Stimulated activated CD4-positive, alpha-beta T cell treated with anti-CD3 and anti-CD28 coated beads, Interleukin-4, amount 100 ng/mL, for 4 hours (primary cell): ENCODE results near the gene KANK3.
"Not testable (repeated sequence)": the region's sequence is repeated elsewhere in the genome, so short reads cannot be mapped to it uniquely, and the experiment has no call there.

ENCODE experiments used
- DNase-seq, 2 experiments: peaks; one replicate each; pipeline ENCODE4 v3.0.0-alpha.2; 2020

The KANK3 gene

GRCh38 chr19:8336660-8337059, 6.4 kb downstream of the KANK3 start:
- DNase-seq = no peak

- DNase-seq = no peak
Observed at GRCh38 chr19:8336072-8336569, 6.9 kb downstream of the KANK3 start.

DNA sequence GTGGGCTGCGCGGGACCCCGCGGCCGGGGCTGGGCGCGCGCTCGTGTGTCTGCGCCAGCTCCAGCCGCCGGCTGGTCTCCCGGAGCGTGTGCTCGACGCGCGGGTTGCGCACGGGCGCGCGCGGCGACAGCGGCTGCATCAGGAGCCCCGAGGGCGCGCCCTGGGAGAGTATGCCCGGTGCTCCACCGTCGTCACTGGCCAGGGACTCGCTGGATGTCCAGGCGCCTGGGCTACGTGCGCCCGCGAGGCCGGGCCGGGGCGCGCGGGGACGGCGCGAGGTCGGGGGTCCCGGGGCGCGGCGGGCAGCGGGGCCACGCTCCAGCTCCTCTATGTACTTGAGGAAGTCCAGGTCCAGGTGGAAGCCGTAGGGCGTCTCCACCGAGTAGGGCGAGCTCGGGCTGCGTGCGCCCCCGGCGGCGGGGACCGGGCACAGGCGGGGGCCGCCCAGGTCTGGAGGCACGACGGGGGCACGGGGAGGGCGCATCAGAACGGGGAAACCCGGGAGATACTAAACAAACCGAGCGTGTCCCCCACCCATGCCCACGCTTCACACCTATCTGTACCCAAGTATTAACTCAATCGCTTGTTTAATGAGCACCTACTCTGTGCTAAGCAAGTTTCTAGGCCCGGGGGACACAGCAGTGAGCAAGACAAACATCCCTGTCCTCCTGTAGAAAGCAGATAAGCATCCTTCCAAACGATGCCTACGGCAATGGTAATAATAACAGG, 7.6 kb downstream of the KANK3 start:
- DNase-seq = peak in 1 of 2 experiments; percentile 9

- peak in 1 of 2 experiments; percentile 23 for DNase-seq
Observed at GRCh38 chr19:8334458-8335342, 8.4 kb downstream of the KANK3 start.

DNA sequence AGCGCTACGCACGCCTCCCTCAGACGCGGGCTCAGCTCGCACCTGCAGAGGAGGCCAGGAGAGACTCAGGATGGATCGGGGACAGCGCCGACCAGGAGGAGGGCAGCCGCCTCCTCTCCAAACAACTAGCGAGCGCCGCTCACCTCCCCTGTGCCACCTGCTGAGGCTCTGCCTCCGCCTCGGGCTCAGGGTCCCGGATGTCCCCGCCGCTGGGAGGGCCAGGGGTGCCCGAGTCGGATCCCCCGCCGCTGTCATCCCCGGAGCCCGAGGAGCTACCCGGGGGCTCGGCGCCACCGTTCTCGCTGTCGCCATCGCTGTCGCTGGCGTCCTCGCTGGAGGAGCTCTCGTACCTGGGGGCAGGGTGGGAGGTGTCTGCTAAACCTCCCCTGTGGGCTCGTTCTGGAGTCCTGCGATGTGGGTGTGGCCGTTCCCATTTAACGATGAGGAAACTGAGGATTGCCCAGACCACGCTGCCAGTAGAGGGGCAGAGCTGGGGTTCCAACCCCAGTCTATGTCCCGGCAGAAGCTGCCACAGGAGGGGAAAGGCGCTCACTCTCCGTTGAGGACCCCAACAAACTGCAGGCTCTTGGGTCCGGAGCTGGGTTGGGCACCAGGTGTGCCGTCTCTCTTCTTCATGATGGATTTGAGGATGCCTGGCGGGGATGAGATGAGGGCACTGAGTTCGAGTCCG, 9.2 kb downstream of the KANK3 start:
- DNase-seq = no peak

- no peak for DNase-seq
Observed at GRCh38 chr19:8332976-8333766, 9.9 kb downstream of the KANK3 start.

DNA sequence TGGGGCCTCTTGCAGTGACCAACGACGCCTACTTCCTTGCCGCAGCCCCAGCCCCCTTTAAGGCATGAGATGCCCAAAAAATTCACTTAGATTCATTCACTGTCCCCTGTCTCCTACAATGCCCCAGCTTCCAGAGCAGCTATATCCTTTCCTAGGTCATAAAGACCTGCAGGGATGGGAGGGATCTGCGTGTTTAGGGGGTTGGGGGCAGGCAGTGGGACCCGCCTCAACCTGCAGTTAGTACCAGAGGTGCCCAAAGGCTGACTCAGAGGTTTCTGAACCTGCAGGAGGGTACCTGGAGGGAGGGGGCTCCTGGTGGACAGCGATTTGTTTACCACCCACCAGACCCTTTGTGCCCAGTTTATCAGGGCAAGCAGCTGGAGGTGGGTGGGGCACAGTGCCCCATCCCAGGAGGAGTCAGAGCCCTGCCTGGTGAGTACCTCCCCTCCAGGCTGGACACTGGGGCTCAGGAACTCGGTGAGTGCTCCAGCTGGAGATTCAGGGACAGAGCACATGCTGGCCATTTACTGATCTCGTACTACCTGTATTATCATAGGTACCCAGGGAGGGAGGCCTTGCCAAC, 11.7 kb downstream of the KANK3 start:
- no peak for DNase-seq

DNA sequence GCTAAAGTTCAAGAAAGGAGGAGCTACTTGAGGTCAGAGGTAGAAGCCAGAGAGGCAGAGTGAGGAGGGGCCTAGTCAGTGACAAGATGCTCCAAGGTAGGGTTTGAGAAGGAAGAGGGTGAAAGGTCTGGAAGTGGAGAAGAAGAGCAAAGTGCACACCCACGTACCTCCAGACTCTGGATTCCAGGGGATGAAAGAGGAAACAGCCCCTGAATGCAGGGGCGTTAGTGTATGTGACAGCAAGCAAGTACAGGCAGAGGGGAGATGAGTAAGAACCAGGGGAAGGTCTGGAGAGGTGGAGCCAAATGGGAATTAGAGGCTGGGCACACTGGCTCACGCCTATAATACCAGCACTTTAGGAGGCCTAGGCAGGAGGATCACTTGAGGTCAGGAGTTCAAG, 13.1 kb downstream of the KANK3 start:
- no peak for DNase-seq

DNA sequence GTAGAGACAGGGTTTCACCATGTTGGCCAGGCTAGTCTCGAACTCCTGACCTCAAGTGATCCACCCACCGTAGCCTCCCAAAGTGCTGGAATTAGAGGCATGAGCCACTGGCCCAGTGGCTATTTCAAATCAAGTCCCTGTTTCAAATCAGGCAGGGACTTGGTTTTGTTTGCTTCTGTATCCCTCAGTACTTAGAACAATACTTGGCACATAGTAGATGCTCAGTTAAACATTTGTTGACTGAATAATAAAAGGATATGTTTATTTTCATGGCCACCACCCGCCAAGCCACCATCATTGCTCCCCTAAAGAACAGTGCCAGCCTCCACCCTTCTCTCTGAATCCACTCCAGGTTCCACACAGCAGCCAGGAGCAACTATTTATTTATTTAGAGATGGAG, 17.6 kb downstream of the KANK3 start:
- no peak for DNase-seq

DNA sequence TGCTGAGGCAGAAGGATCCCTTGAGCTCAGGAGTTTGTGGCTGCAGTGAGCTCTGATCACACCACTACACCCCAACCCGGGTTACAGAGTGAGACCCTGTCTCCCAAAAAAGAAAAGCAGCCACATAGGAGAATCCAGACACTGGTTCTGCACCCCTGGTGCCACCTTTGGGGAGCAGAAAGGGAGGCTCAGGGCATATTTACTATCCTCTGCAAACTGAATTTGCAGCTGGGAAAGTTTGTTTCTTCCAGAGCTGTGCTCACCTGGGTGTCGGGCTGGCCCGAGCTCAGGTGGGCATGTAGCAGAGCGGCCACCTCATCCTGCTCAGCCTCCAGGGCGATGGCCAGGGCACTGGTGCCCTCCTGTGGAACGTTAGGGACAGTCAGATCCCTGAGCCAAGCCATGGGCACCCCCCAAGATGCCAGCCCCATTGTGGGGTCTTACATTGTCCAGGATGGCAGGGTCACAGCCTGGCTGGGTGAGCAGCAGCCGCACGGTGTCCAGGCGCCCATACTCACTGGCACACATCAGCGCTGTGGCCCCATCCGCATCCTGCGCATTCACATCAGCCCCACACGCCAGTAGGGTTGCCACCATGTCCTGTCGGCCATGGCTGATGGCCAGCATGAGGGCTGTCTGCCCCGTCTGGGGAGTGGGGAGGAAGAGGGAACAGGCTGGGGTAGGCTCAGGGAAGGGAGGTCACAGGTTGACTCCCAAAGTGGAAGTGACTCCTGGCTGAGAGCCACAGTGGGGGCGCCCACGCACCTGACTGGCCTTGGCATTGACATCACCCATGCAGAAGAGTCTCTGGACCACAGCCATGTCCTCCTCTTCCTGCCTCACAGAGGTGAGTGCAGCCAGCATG, 18.6 kb downstream of the KANK3 start:
- DNase-seq = no peak

GRCh38 chr19:8323781-8324185, 19.3 kb downstream of the KANK3 start:
- DNase-seq = no peak

DNA sequence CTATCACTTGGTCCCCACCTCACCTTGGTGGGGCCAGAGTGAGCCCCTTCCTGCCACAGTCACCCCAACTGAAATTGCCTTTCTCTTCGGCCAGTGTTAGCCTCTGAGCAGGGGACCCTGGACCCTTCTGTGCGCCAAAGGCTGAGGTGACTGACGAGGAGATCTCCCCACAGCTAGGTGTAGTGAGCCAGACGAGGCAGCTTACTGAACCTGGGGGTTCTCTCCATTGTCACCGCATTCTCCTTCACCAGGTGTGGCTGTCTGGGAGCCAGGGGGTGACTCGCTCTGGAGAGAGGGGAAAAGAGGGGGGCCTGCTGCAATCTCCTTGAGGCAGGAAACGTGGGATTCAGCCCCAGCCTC, 20.4 kb downstream of the KANK3 start:
- DNase-seq = no peak

- DNase-seq = no peak
Observed at GRCh38 chr19:8321986-8322637, 20.9 kb downstream of the KANK3 start.

DNA sequence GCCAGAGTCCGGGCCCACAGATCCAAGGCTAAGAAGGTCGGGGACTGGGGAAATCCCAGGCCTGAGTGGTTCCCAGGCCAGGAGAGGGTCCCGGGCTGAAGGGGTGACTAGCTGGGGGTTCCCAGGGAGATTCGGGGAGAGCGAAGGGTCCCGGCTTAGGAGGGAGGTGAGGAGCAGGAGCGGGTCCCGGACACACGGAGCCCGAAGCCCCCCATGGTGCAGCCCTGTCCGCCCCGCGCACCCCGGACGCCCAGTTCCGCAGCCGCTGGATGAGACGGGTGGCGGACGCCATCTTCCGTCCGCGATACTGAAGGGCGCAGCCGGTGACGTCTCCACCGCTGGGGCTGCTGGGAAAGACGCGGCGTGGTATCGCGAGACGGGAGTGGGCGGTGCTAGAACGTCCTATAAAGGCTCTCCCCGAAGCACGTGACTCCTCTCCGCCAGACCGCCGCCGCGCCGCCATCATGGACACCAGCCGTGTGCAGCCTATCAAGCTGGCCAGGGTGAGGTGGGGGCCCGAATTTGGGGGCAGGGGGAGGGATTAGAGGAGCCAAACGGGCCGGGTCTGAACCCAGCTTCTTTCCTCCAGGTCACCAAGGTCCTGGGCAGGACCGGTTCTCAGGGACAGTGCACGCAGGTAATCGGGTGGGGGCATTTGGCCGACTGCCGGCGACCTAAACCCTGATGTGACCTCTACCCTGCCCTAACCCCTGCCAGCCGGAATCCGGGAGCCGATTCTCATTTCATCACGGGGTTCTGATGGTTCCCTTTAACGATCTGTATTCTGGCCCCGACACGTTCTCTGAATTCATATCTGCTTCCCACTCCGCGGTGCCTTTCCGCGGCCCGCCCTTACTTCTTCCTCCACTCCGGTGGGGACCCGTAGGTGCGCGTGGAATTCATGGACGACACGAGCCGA, 21.7 kb downstream of the KANK3 start, which contains the start of the genes NDUFA7 and RPS28:
Gene NDUFA7, minus strand, starts transcription at position 309 of the 919 bp plus-strand sequence. Its CDS starts 17 bp downstream, at position 292.
Gene RPS28, plus strand, starts transcription at position 430 of the 919 bp plus-strand sequence. Its CDS starts 35 bp downstream, at position 465.
- DNase-seq = peak; percentile 95 to 96

DNA sequence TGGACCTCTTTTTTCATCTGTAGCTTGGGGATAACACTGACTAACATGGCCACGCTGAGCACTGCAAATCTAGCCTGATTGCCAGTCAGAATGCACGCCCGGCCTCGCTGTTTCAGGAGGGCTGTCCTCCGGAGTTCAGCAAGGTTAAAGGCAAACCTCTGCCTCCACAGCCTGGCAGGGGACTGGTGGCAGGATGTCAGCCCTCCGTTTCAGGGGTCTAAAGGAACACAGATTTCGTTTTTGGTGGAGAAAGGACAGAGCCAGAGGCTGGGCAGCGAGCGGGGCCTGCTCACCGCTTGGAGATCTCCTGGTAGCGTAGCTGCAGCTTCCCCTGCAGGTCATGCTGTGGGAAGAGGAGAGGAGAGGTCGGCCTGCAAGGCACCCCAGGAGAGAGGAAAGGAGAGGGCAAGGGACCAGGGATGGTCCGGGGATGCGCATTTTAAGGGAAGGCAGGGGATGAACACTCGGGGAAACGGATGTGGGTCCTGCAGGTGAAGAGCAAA, 22.4 kb downstream of the KANK3 start:
- no peak for DNase-seq

- DNase-seq = no peak
Observed at GRCh38 chr19:8319807-8320520, 23.1 kb downstream of the KANK3 start.

DNA sequence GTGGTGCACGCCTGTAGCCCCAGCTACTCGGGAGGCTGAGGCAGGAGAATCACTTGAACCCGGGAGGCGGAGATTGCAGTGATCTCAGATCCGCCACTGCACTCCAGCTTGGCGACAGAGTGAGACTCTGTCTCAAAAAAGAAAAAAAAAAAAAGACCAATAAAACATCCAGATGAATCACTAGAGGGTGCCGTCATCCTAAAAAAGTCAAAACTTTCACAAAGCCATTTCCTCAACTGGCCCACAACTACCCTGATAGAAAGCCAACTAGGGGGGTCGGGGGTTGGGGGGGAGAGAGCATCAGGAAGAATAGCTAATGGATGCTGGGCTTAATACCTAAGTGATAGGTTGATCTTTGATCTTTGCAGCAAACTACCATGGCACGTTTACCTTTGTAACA, 24.2 kb downstream of the KANK3 start:
- not testable (repeated sequence) for DNase-seq
